ENCODE data around the gene KCNH8.
"Not testable (repeated sequence)": the region's sequence is repeated elsewhere in the genome, so short reads cannot be mapped to it uniquely, and the experiment has no call there.

KCNH8 gene

DNA sequence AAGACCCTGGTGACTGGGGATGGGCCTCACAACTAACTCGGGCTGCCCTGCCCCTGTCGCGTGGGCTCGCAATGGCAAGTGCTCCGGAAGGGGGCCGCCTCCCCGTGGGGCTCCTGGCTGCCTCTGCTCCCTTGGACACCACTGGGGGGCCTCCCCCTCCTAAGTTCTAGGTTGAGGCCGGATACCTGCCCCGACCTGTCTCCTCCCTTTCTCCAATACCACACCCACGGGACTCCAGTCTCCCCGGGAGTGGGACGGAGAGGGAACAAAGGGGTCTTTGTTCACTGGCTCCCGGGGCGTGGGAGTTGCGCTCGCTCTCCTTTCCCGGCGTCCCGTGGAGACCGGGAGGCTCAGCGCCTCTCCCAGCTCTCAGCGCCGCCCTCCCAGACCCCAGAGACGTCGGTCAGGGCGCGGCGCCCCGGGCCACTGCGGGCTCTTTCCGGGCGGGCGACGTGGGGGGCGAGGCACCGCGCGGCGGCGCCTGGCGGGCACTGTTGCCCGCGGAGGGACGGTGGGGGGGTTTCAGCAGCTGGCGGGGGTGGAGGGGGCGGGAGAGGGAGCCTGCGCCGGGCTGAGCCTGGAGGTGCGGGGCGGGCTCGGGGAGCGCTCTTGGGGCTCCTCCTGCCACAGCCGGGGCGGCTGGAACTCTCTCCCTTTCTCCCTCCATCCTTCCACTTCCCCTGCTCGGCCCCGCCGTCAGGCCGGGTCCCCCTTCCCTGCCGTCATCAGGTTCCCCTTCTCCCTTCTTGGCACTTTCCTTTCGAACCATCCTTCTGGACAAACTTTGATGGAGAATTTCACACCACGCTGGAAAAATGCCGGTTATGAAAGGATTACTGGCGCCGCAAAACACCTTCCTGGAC is at the start of gene KCNH8:
TSS of gene KCNH8 (plus strand) at position 606 of the 863 bp plus-strand sequence. CDS start at position 816, 210 bp downstream.
- TF ChIP-seq, protein P1, sequence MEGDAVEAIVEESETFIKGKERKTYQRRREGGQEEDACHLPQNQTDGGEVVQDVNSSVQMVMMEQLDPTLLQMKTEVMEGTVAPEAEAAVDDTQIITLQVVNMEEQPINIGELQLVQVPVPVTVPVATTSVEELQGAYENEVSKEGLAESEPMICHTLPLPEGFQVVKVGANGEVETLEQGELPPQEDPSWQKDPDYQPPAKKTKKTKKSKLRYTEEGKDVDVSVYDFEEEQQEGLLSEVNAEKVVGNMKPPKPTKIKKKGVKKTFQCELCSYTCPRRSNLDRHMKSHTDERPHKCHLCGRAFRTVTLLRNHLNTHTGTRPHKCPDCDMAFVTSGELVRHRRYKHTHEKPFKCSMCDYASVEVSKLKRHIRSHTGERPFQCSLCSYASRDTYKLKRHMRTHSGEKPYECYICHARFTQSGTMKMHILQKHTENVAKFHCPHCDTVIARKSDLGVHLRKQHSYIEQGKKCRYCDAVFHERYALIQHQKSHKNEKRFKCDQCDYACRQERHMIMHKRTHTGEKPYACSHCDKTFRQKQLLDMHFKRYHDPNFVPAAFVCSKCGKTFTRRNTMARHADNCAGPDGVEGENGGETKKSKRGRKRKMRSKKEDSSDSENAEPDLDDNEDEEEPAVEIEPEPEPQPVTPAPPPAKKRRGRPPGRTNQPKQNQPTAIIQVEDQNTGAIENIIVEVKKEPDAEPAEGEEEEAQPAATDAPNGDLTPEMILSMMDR (conservative IDR thresholded peaks at IDR 0.05; ENCODE audit: low read depth, low read length): no peak
- peak within 1 kb of the TSS; percentile 78 for H3K4me3 ChIP-seq (ENCODE audit: low read length)
- peak; percentile 5 for DNase-seq (ENCODE audit: low read depth)

DNA sequence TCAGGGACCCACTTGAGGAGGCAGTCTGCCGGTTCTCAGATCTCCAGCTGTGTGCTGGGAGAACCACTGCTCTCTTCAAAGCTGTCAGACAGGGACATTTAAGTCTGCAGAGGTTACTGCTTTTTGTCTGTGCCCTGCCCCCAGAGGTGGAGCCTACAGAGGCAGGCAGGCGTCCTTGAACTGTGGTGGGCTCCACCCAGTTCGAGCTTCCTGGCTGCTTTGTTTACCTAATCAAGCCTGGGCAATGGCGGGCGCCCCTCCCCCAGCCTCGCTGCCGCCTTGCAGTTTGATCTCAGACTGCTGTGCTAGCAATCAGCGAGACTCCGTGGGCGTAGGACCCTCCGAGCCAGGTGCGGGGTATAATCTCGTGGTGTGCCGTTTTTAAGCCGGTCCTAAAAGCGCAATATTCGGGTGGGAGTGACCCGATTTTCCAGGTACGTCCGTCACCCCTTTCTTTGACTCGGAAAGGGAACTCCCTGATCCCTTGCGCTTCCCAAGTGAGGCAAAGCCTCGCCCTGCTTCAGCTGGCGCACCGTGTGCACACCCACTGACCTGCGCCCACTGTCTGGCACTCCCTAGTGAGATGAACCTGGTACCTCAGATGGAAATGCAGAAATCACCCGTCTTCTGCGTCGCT is 45.5 kb upstream of the KCNH8 start:
- H3K4me3 ChIP-seq (ENCODE audit: low read length); DNase-seq (ENCODE audit: low read depth): not testable (repeated sequence)

DNA sequence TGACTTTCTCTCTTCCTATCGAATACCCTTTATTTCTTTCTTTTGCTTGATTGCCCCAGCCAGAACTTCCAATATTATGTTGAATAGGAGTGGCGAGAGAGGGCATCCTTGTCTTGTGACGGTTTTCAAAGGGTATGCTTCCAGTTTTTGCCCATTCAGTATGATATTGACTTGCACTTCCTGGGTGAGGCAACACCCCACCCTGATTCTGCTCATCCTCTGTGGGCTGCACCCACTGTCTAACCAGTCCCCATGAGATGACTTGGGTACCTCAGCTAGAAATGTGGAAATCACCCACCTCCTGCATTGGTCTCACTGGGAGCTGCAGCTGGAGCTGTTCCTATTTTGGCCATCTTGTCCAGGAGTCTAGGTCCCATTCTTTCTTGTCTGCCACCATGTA is 44.8 kb upstream of the KCNH8 start:
- TF ChIP-seq, protein P1 (conservative IDR thresholded peaks at IDR 0.05; ENCODE audit: low read depth, low read length): no peak
- H3K4me3 ChIP-seq (ENCODE audit: low read length): no peak overlapping the region
- DNase-seq (ENCODE audit: low read depth): no peak

DNA sequence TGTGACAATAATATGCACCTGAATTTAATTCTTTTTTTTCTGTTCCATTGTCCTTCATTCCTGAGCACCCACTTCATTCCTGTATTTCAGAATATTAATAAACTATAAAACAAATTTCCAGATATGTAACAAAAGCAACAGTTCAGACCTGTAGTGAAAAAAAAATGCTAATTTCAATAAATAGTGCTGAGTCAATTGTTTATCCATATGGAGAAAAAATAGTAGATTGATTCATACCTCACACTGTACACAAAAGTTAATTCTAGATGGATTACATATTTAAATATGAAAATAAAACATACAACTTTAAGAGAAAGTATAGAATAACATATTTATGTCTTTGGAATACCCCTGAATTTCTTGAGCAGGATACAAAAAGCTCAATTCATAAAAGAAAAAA is 43.9 kb upstream of the KCNH8 start:
- H3K4me3 ChIP-seq (ENCODE audit: low read length): no peak overlapping the region
- TF ChIP-seq, protein P1 (conservative IDR thresholded peaks at IDR 0.05; ENCODE audit: low read depth, low read length): no peak
- DNase-seq (ENCODE audit: low read depth): no peak

DNA sequence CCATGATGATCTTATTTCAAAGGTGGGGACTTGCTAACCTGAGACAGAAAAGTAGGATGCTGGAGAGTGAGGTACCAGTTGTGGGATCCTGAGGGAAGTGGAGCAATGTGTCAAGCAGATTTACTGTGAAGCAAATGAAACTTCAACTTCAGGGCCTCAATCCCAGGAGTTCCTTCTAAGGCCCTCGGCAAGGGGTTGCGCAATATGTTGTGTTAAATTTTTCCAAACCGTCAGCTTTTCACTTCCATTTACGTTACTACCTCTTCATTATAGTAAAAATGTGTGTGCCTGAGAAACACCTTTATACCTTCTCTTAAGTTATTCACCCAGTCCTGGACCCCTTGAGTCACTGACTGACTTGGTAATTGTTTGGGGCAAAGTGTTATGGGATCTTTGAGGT is 42.5 kb upstream of the KCNH8 start:
- no peak overlapping the region for H3K4me3 ChIP-seq (ENCODE audit: low read length)
- no peak for DNase-seq (ENCODE audit: low read depth)
- TF ChIP-seq, protein P1 (conservative IDR thresholded peaks at IDR 0.05; ENCODE audit: low read depth, low read length): no peak

DNA sequence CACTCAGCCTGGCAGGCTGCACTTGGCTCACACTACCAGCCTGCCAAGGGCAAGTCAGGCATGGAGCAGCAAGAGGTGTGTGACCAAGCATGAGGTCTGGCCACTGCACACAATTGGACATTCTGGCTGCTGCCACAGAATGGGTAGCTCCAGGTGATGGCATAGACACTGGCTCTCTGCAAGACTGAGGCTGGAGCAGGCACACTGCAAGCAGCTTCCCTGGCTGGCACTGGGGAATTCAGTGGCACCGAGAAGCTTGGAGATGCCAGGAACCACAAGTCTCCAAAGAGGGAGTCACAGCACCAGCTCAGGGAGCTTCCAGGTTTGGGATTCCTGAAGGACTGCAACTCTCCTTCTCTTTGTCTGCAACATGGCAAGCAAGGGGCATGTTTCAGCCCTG is 42.0 kb upstream of the KCNH8 start:
- H3K4me3 ChIP-seq (ENCODE audit: low read length): no peak overlapping the region
- TF ChIP-seq, protein P1 (conservative IDR thresholded peaks at IDR 0.05; ENCODE audit: low read depth, low read length): no peak
- DNase-seq (ENCODE audit: low read depth): no peak

DNA sequence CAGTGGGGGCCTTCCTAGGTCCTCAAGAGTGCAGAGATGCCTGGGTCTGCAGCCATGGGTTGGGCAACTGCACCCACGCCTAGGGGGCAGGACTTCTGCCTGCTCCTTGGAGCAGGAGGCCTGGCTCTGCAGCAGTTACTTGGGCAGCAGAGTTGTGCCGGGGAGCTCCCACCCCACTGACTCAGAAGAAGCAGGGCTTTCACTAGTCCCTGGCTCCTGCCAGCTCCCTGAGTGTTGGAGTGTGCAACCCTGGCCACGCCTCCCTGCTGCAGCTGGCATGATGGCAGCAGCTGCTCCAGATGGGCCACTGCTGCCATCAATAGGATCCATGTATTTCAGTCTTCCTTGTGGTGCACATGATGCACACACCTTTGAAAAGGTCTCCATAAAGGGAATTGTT is 40.6 kb upstream of the KCNH8 start:
- H3K4me3 ChIP-seq (ENCODE audit: low read length): no peak overlapping the region
- TF ChIP-seq, protein P1 (conservative IDR thresholded peaks at IDR 0.05; ENCODE audit: low read depth, low read length): no peak
- DNase-seq (ENCODE audit: low read depth): no peak

Data from retinal pigment epithelial cell (primary cell).